G401.6 (cell line): ENCODE data around the gene RBM38.
A peak's percentile ranks its signal among the peaks of the same experiment; 100 is the strongest.

Experiments used
- FAIRE-seq: peaks from 2 replicates; lab custom pipeline; 2012; peaks lifted over from hg19 to GRCh38; lab: Jason Lieb, UNC

Gene RBM38

GRCh38 chr20:57374931-57375651 lies 16.1 kb upstream of the RBM38 start:
- FAIRE-seq, result no peak

GRCh38 chr20:57375652-57376230 lies 15.5 kb upstream of the RBM38 start:
- no peak for FAIRE-seq

GRCh38 chr20:57377350-57377749 lies 13.8 kb upstream of the RBM38 start:
- no peak for FAIRE-seq

- FAIRE-seq, result no peak
Observed at GRCh38 chr20:57378107-57378506, 13.1 kb upstream of the RBM38 start.

- no peak for FAIRE-seq
Observed at GRCh38 chr20:57378646-57379262, 12.4 kb upstream of the RBM38 start.

- no peak for FAIRE-seq
Observed at GRCh38 chr20:57379263-57379647, 11.9 kb upstream of the RBM38 start.

GRCh38 chr20:57380081-57380750 lies 11.0 kb upstream of the RBM38 start:
- FAIRE-seq, result no peak

GRCh38 chr20:57381596-57382503 lies 9.3 kb upstream of the RBM38 start:
- peak; percentile 93 for FAIRE-seq

- no peak for FAIRE-seq
Observed at GRCh38 chr20:57382516-57382915, 8.7 kb upstream of the RBM38 start.

GRCh38 chr20:57383447-57384347 lies 7.5 kb upstream of the RBM38 start:
- FAIRE-seq, result no peak

GRCh38 chr20:57384486-57384885 lies 6.7 kb upstream of the RBM38 start:
- no peak for FAIRE-seq

GRCh38 chr20:57384953-57385761 lies 6.0 kb upstream of the RBM38 start:
- no peak for FAIRE-seq

GRCh38 chr20:57385940-57386339 lies 5.3 kb upstream of the RBM38 start:
- FAIRE-seq, result no peak

- FAIRE-seq, result no peak
Observed at GRCh38 chr20:57386762-57387161, 4.4 kb upstream of the RBM38 start.

- FAIRE-seq, result no peak
Observed at GRCh38 chr20:57387463-57387862, 3.7 kb upstream of the RBM38 start.

- no peak for FAIRE-seq
Observed at GRCh38 chr20:57387945-57388371, 3.2 kb upstream of the RBM38 start.

- no peak for FAIRE-seq
Observed at GRCh38 chr20:57388953-57389694, 2.1 kb upstream of the RBM38 start.

- FAIRE-seq, result no peak
Observed at GRCh38 chr20:57389695-57390603, 1.2 kb upstream of the RBM38 start.
